Osteoblast (primary cell): ENCODE data around the gene MST1. TPM values are rescaled to one million over a fixed set of nuclear protein-coding genes. Genes with fewer than 3 reads are reported as not detected.

ENCODE experiments used
- DNase-seq: peaks from one replicate; pipeline ENCODE4 v3.0.0; 2011; ENCODE audit warnings: low spot score, mixed read lengths; ENCODE audit not compliant: insufficient read length; ENCODE audit errors: missing footprints
- H2AFZ ChIP-seq: 2 replicates; pipeline ENCODE4 v1.6.0; 2011; ENCODE audit warnings: mild to moderate bottlenecking, low read length
- H3K27ac ChIP-seq: 2 replicates; pipeline ENCODE4 v1.5.1; 2011; ENCODE audit warnings: mild to moderate bottlenecking, low read depth, low read length, moderate library complexity
- H3K27me3 ChIP-seq: 2 replicates; pipeline ENCODE4 v1.6.0; 2012; ENCODE audit warnings: mild to moderate bottlenecking, control low read depth, inconsistent platforms, low read length, moderate library complexity; ENCODE audit not compliant: insufficient read depth
- H3K36me3 ChIP-seq: 2 replicates; pipeline ENCODE4 v1.5.1; 2011; ENCODE audit warnings: mild to moderate bottlenecking, low read length, control low read depth, moderate library complexity; ENCODE audit not compliant: insufficient read depth
- H3K4me1 ChIP-seq: 2 replicates; pipeline ENCODE4 v1.5.1; 2011; ENCODE audit warnings: mild to moderate bottlenecking, low read length, control low read depth, moderate library complexity; ENCODE audit not compliant: insufficient read depth
- H3K4me2 ChIP-seq: 2 replicates; pipeline ENCODE4 v1.6.0; 2011; ENCODE audit warnings: mild to moderate bottlenecking, low read length; ENCODE audit not compliant: insufficient read depth
- H3K4me3 ChIP-seq: fragments of 200-600 bp; sonication (generic); 3 replicates; pipeline ENCODE4 v1.5.1; 2012; ENCODE audit warnings: mild to moderate bottlenecking, low read length, inconsistent platforms; ENCODE audit not compliant: insufficient read depth
- H3K79me2 ChIP-seq: 2 replicates; pipeline ENCODE4 v1.6.0; 2012; ENCODE audit warnings: mild to moderate bottlenecking, low read length, control low read depth, inconsistent platforms; ENCODE audit not compliant: insufficient read depth
- H3K9me3 ChIP-seq: 2 replicates; pipeline ENCODE4 v1.5.1; 2011; ENCODE audit warnings: low read depth, low read length, control low read depth
- H4K20me1 ChIP-seq: 2 replicates; pipeline ENCODE4 v1.6.0; 2012; ENCODE audit warnings: mild to moderate bottlenecking, low read length, control low read depth; ENCODE audit not compliant: insufficient read depth
- total RNA-seq: library from RNA; depleted of rRNA; stranded (reverse); fragments of >200 nt; gene quantifications from 2 replicates; pipeline ENCODE4 v1.2.3, GENCODE V29; 2012
- TF ChIP-seq, protein P1 (sequence below): IDR thresholded peaks from 2 replicates; pipeline ENCODE4 v1.5.1; 2011; ENCODE audit warnings: mild to moderate bottlenecking, low read depth, low read length, moderate library complexity; ENCODE audit errors: extremely low read depth

MST1 gene
- total RNA-seq, 1 donor = 6.9 TPM

GRCh38 chr3:49648354-49649019 is 40.8 kb downstream of the MST1 start:
- peak; percentile 22 for DNase-seq
- no peaks in the 10 kb centered on the region for H4K20me1 ChIP-seq
- H3K4me1 ChIP-seq = no peaks in the 10 kb centered on the region
- H3K27me3 ChIP-seq = peaks cover 3% of the 10 kb centered on the region
- no peaks in the 10 kb centered on the region for H3K79me2 ChIP-seq
- H3K4me2 ChIP-seq = no peak overlapping the region
- H2AFZ ChIP-seq = no peak overlapping the region
- H3K36me3 ChIP-seq = no peaks in the 10 kb centered on the region
- TF ChIP-seq, protein P1, sequence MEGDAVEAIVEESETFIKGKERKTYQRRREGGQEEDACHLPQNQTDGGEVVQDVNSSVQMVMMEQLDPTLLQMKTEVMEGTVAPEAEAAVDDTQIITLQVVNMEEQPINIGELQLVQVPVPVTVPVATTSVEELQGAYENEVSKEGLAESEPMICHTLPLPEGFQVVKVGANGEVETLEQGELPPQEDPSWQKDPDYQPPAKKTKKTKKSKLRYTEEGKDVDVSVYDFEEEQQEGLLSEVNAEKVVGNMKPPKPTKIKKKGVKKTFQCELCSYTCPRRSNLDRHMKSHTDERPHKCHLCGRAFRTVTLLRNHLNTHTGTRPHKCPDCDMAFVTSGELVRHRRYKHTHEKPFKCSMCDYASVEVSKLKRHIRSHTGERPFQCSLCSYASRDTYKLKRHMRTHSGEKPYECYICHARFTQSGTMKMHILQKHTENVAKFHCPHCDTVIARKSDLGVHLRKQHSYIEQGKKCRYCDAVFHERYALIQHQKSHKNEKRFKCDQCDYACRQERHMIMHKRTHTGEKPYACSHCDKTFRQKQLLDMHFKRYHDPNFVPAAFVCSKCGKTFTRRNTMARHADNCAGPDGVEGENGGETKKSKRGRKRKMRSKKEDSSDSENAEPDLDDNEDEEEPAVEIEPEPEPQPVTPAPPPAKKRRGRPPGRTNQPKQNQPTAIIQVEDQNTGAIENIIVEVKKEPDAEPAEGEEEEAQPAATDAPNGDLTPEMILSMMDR = no peak
- H3K27ac ChIP-seq = no peak overlapping the region
- no peak overlapping the region for H3K4me3 ChIP-seq
- H3K9me3 ChIP-seq = no peaks in the 10 kb centered on the region

DNA sequence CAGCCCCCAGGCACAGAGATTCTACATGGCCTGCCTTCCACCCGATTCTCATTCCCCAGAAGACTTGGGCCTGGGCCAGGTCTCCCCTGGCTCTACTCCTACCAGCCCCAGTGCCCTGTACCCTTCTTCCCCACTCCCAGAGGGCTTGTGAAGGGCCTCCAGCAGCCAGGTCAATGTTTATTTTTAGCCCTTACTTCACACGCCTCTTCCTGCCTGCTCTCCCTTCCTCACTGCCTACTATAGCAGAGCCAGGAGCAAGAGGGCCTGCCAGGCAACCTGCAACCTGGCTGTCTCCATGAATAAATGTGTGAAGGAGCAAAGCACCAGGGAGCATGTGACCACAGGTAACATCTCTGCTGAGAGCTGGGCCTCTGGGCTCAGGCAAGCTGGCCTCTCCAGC is 41.5 kb downstream of the MST1 start:
- peaks cover 3% of the 10 kb centered on the region for H3K27me3 ChIP-seq
- H3K4me3 ChIP-seq = no peak overlapping the region
- H4K20me1 ChIP-seq = no peaks in the 10 kb centered on the region
- TF ChIP-seq, protein P1 = no peak
- no peaks in the 10 kb centered on the region for H3K79me2 ChIP-seq
- no peaks in the 10 kb centered on the region for H3K4me1 ChIP-seq
- H3K27ac ChIP-seq = no peak overlapping the region
- H3K9me3 ChIP-seq = no peaks in the 10 kb centered on the region
- H3K36me3 ChIP-seq = no peaks in the 10 kb centered on the region
- peak; percentile 72 for DNase-seq
- no peak overlapping the region for H3K4me2 ChIP-seq
- no peak overlapping the region for H2AFZ ChIP-seq

DNA sequence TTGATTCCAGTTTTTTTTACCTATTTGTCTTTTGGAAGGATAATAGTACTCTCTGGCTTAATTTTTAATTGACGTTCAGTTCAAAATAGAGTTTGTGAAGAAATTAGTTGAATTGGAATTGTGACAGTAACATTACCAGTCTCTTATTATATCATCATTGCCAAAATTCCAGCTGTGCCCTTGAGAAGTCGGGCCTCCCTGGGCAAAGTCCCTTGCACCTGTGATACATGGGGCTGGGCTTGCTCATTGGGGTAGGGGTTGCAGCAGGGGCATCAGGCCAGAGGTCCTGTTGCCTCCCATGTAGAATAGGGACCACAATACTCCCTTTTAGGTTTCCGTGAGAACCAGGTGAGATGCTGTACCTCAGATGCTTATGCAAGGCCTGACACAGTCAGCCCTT is 43.0 kb downstream of the MST1 start:
- TF ChIP-seq, protein P1 = no peak
- DNase-seq = peak; percentile 47
- Histone ChIP-seq H3K27me3 (peaks cover 3% of the 10 kb centered on the region), H3K36me3 (no peaks in the 10 kb centered on the region), H3K4me3 (no peak overlapping the region), H3K4me1 (no peaks in the 10 kb centered on the region), H3K79me2 (no peaks in the 10 kb centered on the region), H3K27ac (no peak overlapping the region), H3K4me2 (no peak overlapping the region), H2AFZ (no peak overlapping the region), H4K20me1 (no peaks in the 10 kb centered on the region), H3K9me3 (no peaks in the 10 kb centered on the region)

GRCh38 chr3:49644684-49645083 is 44.6 kb downstream of the MST1 start:
- TF ChIP-seq, protein P1 = no peak

More at GRCh38 chr3:49644684-49645083, 44.6 kb downstream of the MST1 start:
- Histone ChIP-seq H3K4me1 (no peaks in the 10 kb centered on the region), H3K4me2 (no peak overlapping the region), H3K27ac (no peak overlapping the region), H3K36me3 (no peaks in the 10 kb centered on the region), H2AFZ (no peak overlapping the region), H3K4me3 (no peak overlapping the region), H4K20me1 (no peaks in the 10 kb centered on the region), H3K9me3 (no peaks in the 10 kb centered on the region), H3K27me3 (peaks cover 3% of the 10 kb centered on the region), H3K79me2 (no peaks in the 10 kb centered on the region)
- peak; percentile 5 for DNase-seq
